Erythroblast (primary cell): ENCODE data around the gene PTPRT.

ENCODE experiments used
- GATA1 ChIP-seq: IDR thresholded peaks from 2 replicates; pipeline ENCODE4 v1.6.1; 2011; ENCODE audit warnings: low read depth, mild to moderate bottlenecking, control low read depth, low read length, moderate library complexity
- POLR2A ChIP-seq: IDR thresholded peaks from 2 replicates; pipeline ENCODE4 v1.6.1; 2011; ENCODE audit warnings: mild to moderate bottlenecking, low read length

DNA sequence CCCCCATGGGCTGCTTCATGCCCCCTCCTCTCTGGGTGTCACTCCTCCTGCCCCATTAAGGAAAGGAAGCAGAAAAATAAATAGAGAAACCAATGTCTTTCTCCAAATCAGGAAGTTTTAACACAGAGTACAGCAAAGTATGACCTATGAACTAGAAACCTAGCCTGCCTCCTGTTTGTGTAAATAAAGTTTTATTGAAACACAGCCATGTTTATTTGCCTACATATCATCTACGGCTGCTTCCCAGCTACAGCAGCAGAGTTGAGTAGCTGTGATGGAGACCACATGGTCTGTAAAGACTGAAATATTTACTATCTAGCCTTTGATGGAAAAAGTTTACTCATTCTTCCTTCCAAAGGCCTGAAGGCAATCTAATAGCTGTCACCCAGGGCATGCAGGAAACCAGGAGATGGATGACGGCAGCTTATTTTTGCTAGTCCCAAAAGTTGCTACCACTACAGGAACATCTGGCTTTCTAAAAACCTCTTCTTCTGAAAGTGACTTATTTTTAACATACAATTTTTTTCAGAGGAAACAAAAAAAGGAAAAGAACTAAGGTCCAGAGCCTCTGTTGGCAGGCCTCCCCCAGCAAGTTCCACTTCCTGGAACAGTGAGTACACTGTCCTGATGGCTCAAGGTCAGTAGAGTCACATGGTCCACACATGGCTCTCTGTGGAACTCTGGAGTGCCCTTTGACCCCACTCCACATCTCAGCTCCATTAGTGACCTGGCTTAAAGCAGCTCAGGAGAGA lies 287.8 kb downstream of the PTPRT start:
- TF ChIP-seq POLR2A (no peak), GATA1 (no peak)
